PC-9 (cell line): ENCODE data around the gene PLXDC1. TPM values are rescaled to one million over a fixed set of nuclear protein-coding genes. Genes with fewer than 3 reads are reported as not detected.

Experiments
- BruUV-seq: library from RNA; stranded (reverse); fragments of 400-500 nt; replicated peaks from 2 replicates; lab custom pipeline; 2021; lab: Mats Ljungman, UMichigan
- CTCF ChIA-PET: fragments of 300-600 bp; sonication (Branson Sonifier 250); formaldehyde crosslinking; loops from one replicate; lab custom pipeline; 2022; ENCODE audit warnings: antibody characterized with exemption; lab: Charles Lee
- POLR2A ChIA-PET: fragments of 300-600 bp; sonication (Branson Sonifier 250); formaldehyde crosslinking; loops from one replicate; lab custom pipeline; 2022; ENCODE audit warnings: antibody characterized with exemption; ENCODE audit not compliant: unreplicated experiment; lab: Charles Lee
- DNase-seq, 2 experiments: peaks; one replicate each; pipeline versions ENCODE4 v3.0.0 to v3.0.0-alpha.2; 2015 to 2022; ENCODE audit warnings: mixed read lengths in 1 of 2
- H2AFZ ChIP-seq: fragments of 200-600 bp; sonication (generic); 2 replicates; pipeline ENCODE4 v1.8.1; 2017; ENCODE audit warnings: antibody characterized with exemption
- H3F3A ChIP-seq: fragments of 200-600 bp; sonication (generic); 2 replicates; pipeline ENCODE4 v1.8.1; 2017; ENCODE audit warnings: antibody characterized with exemption, mild to moderate bottlenecking, low read depth; ENCODE audit not compliant: insufficient read depth
- H3K27ac ChIP-seq: fragments of 200-600 bp; sonication (generic); 2 replicates; pipeline ENCODE4 v1.6.1; 2016; ENCODE audit warnings: mixed run types
- H3K27me3 ChIP-seq: fragments of 200-600 bp; sonication (generic); 2 replicates; pipeline ENCODE4 v1.6.1; 2016; ENCODE audit warnings: low read depth, mixed run types; ENCODE audit not compliant: insufficient read depth
- H3K36me3 ChIP-seq: fragments of 200-600 bp; sonication (generic); 2 replicates; pipeline ENCODE4 v1.6.1; 2016; ENCODE audit warnings: low read depth, mixed run types
- H3K4me1 ChIP-seq: fragments of 200-600 bp; sonication (generic); replicated peaks from 2 replicates; pipeline ENCODE4 v1.6.1; 2016; ENCODE audit warnings: mixed run types; ENCODE audit not compliant: insufficient read depth
- H3K4me2 ChIP-seq: fragments of 200-600 bp; sonication (generic); 2 replicates; pipeline ENCODE4 v1.6.1; 2017; ENCODE audit warnings: mixed run types
- H3K4me3 ChIP-seq: fragments of 200-600 bp; sonication (generic); 2 replicates; pipeline ENCODE4 v1.6.1; 2016; ENCODE audit warnings: mixed run types
- H3K79me2 ChIP-seq: fragments of 200-600 bp; sonication (generic); 2 replicates; pipeline ENCODE4 v1.6.1; 2017; ENCODE audit warnings: low read depth, mixed run types
- H3K9me2 ChIP-seq: fragments of 200-600 bp; sonication (generic); 2 replicates; pipeline ENCODE4 v1.8.1; 2017; ENCODE audit warnings: mild to moderate bottlenecking; ENCODE audit not compliant: insufficient read depth
- H3K9me3 ChIP-seq: fragments of 200-600 bp; sonication (generic); 2 replicates; pipeline ENCODE4 v1.8.1; 2016; ENCODE audit warnings: low read depth; ENCODE audit not compliant: insufficient read depth
- H4K20me1 ChIP-seq: fragments of 200-600 bp; sonication (generic); 2 replicates; pipeline ENCODE4 v1.8.1; 2017; ENCODE audit not compliant: insufficient read depth
- CTCF ChIP-seq: fragments of 200-600 bp; sonication (generic); conservative IDR thresholded peaks from 2 replicates; pipeline ENCODE4 v1.6.1; 2017; ENCODE audit warnings: mixed run types, antibody characterized with exemption, mild to moderate bottlenecking, moderate library complexity
- EZH2 ChIP-seq: fragments of 200-600 bp; sonication (generic); IDR thresholded peaks from 2 replicates; pipeline ENCODE4 v1.8.0; 2017; ENCODE audit warnings: antibody characterized with exemption, low read depth
- intact Hi-C: fragments of 100-400 bp; cut with micrococcal nuclease; formaldehyde crosslinking; loops from one replicate; pipeline ENCODE4 v1.10.0; 2022; ENCODE audit not compliant: unreplicated experiment
- total RNA-seq: library from RNA; stranded (reverse); gene quantifications from 2 replicates; pipeline ENCODE4 v1.2.3, GENCODE V29; 2021

Gene PLXDC1
- total RNA-seq, 1 experiment from 2014 or later = 2.5 TPM

GRCh38 chr17:39090908-39091665, 60.4 kb downstream of the PLXDC1 start:
- TF ChIP-seq EZH2 = no peak
- TF ChIP-seq CTCF = no peak
- Histone ChIP-seq H4K20me1 (no peaks in the 10 kb centered on the region), H3K9me3 (no peaks in the 10 kb centered on the region), H3K4me2 (no peak overlapping the region), H3F3A (no peaks in the 10 kb centered on the region), H3K79me2 (no peaks in the 10 kb centered on the region), H2AFZ (no peak overlapping the region), H3K27me3 (0 out of 2 replicates have a peak, but pooled peaks cover 4% of the 10 kb centered on the region), H3K36me3 (no peaks in the 10 kb centered on the region), H3K9me2 (no peaks in the 10 kb centered on the region), H3K4me3 (no peak overlapping the region), H3K27ac (no peak overlapping the region), H3K4me1 (no peaks in the 10 kb centered on the region)
- ChIA-PET POLR2A (no interaction called here), CTCF (no interaction called here)
- DNase-seq = no peak
- intact Hi-C loops = no loop called here
- BruUV-seq = no TSS peak

DNA sequence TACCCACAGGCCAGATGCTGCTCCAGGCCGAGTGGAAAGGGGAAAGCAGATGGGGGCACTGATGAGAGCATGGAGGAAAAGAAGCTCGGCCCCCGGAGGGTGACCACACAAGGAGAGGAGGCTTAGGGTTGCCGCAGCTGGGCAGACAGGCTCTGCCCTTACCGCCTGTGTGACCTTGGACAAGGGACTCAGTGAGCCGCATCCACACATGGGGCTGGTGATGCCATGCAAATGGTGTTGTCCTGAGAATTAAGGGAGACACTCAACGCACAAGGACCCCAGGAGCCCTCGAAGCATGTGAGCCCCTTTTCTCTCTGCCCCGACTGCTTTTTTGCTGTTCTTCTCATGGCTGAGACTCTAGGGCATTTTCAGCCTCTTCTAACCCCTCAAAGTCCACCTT, 61.0 kb downstream of the PLXDC1 start:
- TF ChIP-seq CTCF = no peak
- TF ChIP-seq EZH2 = no peak
- POLR2A ChIA-PET = no interaction called here

DNA sequence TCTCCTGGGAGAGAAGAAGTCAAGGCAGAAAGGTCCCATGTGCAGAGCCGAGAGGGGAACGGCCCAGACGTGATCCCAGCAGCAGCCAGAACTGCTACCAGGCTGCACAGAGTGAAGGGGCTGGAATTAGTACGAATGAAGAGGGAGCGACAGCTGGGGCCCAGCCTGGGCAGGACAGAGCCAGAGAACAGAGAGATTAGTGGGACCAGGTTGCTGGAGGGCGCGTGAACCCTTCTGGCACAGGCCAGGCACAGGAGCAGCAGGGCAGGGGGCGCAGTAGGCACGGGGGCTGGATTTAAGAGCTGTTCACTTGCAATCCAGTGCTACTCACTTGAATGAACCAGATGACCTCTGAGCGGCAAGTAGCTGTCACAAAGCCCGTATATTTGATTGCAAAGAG, 66.9 kb downstream of the PLXDC1 start:
- no peaks in the 10 kb centered on the region for H3K36me3 ChIP-seq
- H2AFZ ChIP-seq = no peak overlapping the region
- no peaks in the 10 kb centered on the region for H3K27me3 ChIP-seq
- no peaks in the 10 kb centered on the region for H3F3A ChIP-seq
- intact Hi-C loops = no loop called here
- POLR2A ChIA-PET = no interaction called here
- no peaks in the 10 kb centered on the region for H3K9me2 ChIP-seq
- no peaks in the 10 kb centered on the region for H3K9me3 ChIP-seq
- no peaks in the 10 kb centered on the region for H3K4me1 ChIP-seq
- no TSS peak for BruUV-seq
- DNase-seq = no peak
- no peak overlapping the region for H3K4me2 ChIP-seq
- H3K4me3 ChIP-seq = no peak overlapping the region
- H4K20me1 ChIP-seq = no peaks in the 10 kb centered on the region
- TF ChIP-seq EZH2 (no peak), CTCF (no peak)
- CTCF ChIA-PET = no interaction called here
- no peak overlapping the region for H3K27ac ChIP-seq
- no peaks in the 10 kb centered on the region for H3K79me2 ChIP-seq

More for the DNA sequence above, 61.0 kb downstream of the PLXDC1 start:
- H3F3A ChIP-seq = no peaks in the 10 kb centered on the region
- BruUV-seq = no TSS peak
- H3K9me3 ChIP-seq = no peaks in the 10 kb centered on the region
- H3K27ac ChIP-seq = no peak overlapping the region
- no peak for DNase-seq
- H3K4me3 ChIP-seq = no peak overlapping the region
- H3K27me3 ChIP-seq = no peaks in the 10 kb centered on the region
- no peaks in the 10 kb centered on the region for H3K36me3 ChIP-seq
- no peaks in the 10 kb centered on the region for H3K9me2 ChIP-seq
- no peaks in the 10 kb centered on the region for H3K79me2 ChIP-seq
- H3K4me2 ChIP-seq = no peak overlapping the region
- intact Hi-C loops = no loop called here
- CTCF ChIA-PET = no interaction called here
- H3K4me1 ChIP-seq = no peaks in the 10 kb centered on the region
- H4K20me1 ChIP-seq = no peaks in the 10 kb centered on the region
- H2AFZ ChIP-seq = no peak overlapping the region
